GM10248 (cell line): ENCODE results near the gene PWWP2B.

Experiments used
- CTCF ChIA-PET: fragments of 300-600 bp; sonication (Branson Sonifier 250); formaldehyde crosslinking; extraction: SDS; loops from one replicate; lab custom pipeline; 2021; ENCODE audit warnings: antibody characterized with exemption; lab: Yijun Ruan, JAX
- POLR2A ChIA-PET: fragments of 350-650 bp; sonication (Branson Sonifier 250); formaldehyde crosslinking; extraction: SDS; loops from one replicate; lab custom pipeline; 2020; ENCODE audit warnings: antibody characterized with exemption; lab: Yijun Ruan, JAX
- DNase-seq: peaks from one replicate; pipeline ENCODE4 v3.0.0; 2012; ENCODE audit errors: extremely low spot score
- TF ChIP-seq, protein P1 (sequence below): IDR thresholded peaks from 2 replicates; pipeline ENCODE4 v1.5.1; 2012; ENCODE audit warnings: mild to moderate bottlenecking, low read depth; ENCODE audit errors: extremely low read depth, missing control alignments, control extremely low read depth

The PWWP2B gene

GRCh38 chr10:132451506-132452215, 54.7 kb downstream of the PWWP2B start:
- ChIA-PET CTCF (no interaction called here), POLR2A (no interaction called here)
- TF ChIP-seq, protein P1, sequence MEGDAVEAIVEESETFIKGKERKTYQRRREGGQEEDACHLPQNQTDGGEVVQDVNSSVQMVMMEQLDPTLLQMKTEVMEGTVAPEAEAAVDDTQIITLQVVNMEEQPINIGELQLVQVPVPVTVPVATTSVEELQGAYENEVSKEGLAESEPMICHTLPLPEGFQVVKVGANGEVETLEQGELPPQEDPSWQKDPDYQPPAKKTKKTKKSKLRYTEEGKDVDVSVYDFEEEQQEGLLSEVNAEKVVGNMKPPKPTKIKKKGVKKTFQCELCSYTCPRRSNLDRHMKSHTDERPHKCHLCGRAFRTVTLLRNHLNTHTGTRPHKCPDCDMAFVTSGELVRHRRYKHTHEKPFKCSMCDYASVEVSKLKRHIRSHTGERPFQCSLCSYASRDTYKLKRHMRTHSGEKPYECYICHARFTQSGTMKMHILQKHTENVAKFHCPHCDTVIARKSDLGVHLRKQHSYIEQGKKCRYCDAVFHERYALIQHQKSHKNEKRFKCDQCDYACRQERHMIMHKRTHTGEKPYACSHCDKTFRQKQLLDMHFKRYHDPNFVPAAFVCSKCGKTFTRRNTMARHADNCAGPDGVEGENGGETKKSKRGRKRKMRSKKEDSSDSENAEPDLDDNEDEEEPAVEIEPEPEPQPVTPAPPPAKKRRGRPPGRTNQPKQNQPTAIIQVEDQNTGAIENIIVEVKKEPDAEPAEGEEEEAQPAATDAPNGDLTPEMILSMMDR, result no peak
- DNase-seq, result no peak

- DNase-seq, result no peak
- ChIA-PET POLR2A (no interaction called here), CTCF (interaction anchor here (0.9 kb wide), 1 partner anchor 11 kb away, joined by 3 read pairs; no protein-coding TSS in a partner anchor)
- TF ChIP-seq, protein P1, result no peak
Observed at GRCh38 chr10:132452216-132452650, 55.2 kb downstream of the PWWP2B start.

- TF ChIP-seq, protein P1, result peak; percentile 92
- CTCF ChIA-PET, result interaction anchor here (0.9 to 1.4 kb wide), 3 partner anchors 12 to 186 kb away, joined by 3 to 4 read pairs (median 3); no protein-coding TSS in a partner anchor
- peak; percentile 98 for DNase-seq
- POLR2A ChIA-PET, result no interaction called here
Observed at GRCh38 chr10:132452651-132453469, 55.9 kb downstream of the PWWP2B start.

DNA sequence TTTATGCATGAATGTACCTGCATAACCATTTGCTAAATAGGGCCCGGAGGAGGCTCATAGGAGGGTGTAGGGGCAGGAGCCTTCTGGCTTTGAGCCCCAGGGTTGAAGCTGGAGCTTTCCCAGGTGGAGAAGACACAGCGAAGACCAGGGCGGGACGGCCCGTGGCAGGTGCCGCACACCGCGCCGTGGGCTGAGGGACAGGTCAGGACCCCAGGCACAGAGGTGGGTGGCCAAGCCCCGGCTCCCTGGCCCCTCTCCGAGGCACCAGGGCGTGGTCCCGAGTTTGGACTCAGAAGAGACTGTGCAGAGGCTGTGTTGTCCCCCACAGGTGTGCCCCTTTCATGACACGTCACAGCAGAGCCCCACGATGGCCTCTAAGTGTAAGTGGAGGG, 56.5 kb downstream of the PWWP2B start:
- DNase-seq, result no peak
- TF ChIP-seq, protein P1, result no peak
- ChIA-PET POLR2A (no interaction called here), CTCF (interaction anchor here (0.6 to 1.4 kb wide), 6 partner anchors 8 to 185 kb away, joined by 3 to 5 read pairs (median 3); no protein-coding TSS in a partner anchor)

GRCh38 chr10:132454296-132455198, 57.5 kb downstream of the PWWP2B start:
- DNase-seq, result no peak
- TF ChIP-seq, protein P1, result no peak
- ChIA-PET POLR2A (no interaction called here), CTCF (interaction anchor here (0.6 to 1.4 kb wide), 8 partner anchors 8 to 180 kb away, joined by 3 to 6 read pairs (median 3); no protein-coding TSS in a partner anchor)
